Activated CD4-positive, alpha-beta T cell treated with anti-CD3 and anti-CD28 coated beads, Interleukin-2, amount 50 U/mL, for 4 hours (primary cell): ENCODE measurements around the gene ABI3.
"Not testable (repeated sequence)": the region's sequence is repeated elsewhere in the genome, so short reads cannot be mapped to it uniquely, and the experiment has no call there.

Experiments used
- DNase-seq, 2 experiments: peaks; one replicate each; pipeline ENCODE4 v3.0.0-alpha.2; 2020

Gene ABI3

GRCh38 chr17:49254066-49254465 is 43.6 kb downstream of the ABI3 start:
- DNase-seq: no peak

- no peak for DNase-seq
These were observed 44.6 kb downstream of the ABI3 start for GRCh38 chr17:49255125-49255524.

GRCh38 chr17:49258394-49258793 is 47.9 kb downstream of the ABI3 start:
- DNase-seq: no peak

- DNase-seq: no peak
These were observed 49.1 kb downstream of the ABI3 start for GRCh38 chr17:49259663-49260010.

- DNase-seq: peak; percentile 57 to 62
These were observed 49.7 kb downstream of the ABI3 start for GRCh38 chr17:49260011-49260816.

GRCh38 chr17:49260817-49261291 is 50.3 kb downstream of the ABI3 start:
- peak; percentile 17 to 35 for DNase-seq

- DNase-seq: not testable (repeated sequence)
These were observed 51.0 kb downstream of the ABI3 start for GRCh38 chr17:49261540-49261939.

GRCh38 chr17:49266233-49266632 is 55.7 kb downstream of the ABI3 start:
- DNase-seq: no peak

- no peak for DNase-seq
These were observed 57.4 kb downstream of the ABI3 start for GRCh38 chr17:49267912-49268311.

GRCh38 chr17:49269356-49269755 is 58.8 kb downstream of the ABI3 start:
- no peak for DNase-seq
